Measurements from ENCODE around the gene NEURL1B. TPM values are rescaled to one million over a fixed set of nuclear protein-coding genes. Genes with fewer than 3 reads are reported as not detected.

Gene NEURL1B
- total RNA-seq, 6 experiments from 2014 or later: 2.0 to 8.6 (median 7.1) TPM

- peak overlapping the region; percentile 65 for H3K4me3 Mint-ChIP-seq
- peak; percentile 92 for DNase-seq
- H3K27me3 Mint-ChIP-seq (ENCODE audit: insufficient read depth): no peaks in the 10 kb centered on the region; the same call in 1 of the 2 replicates
- no peak for TF ChIP-seq CTCF (IDR thresholded peaks at IDR 0.05)
- no peaks in the 10 kb centered on the region for H3K9me3 Mint-ChIP-seq
- H3K27ac Mint-ChIP-seq: peak overlapping the region; percentile 98
- H3K4me1 Mint-ChIP-seq (ENCODE audit: low read depth): peaks cover 18% of the 10 kb centered on the region
- 0 out of 2 replicates have a peak, but pooled peaks cover 4% of the 10 kb centered on the region for H3K36me3 Mint-ChIP-seq (ENCODE audit: low read depth)
These were observed 99.6 kb downstream of the NEURL1B start for GRCh38 chr5:172740428-172741205.

Small RNA genes within 50 kb of the gene (microRNA-seq; reads per million reads assigned to microRNA genes)
- gene MIR5003: not detected

Other genes with a start within 250 kb of the NEURL1B start
- gene SH3PXD2B, start 186.7 kb upstream of the NEURL1B start, total RNA-seq (2021; fragmentation: NEBNext Ultra II Directional; extraction: Animal tissue kit (Norgen Biotek cat#: 25700)): 10 to 100 TPM; 12.4 to 28.4 (median 24.3) TPM
- gene DUSP1, start 129.9 kb downstream of the NEURL1B start, total RNA-seq (2021; fragmentation: NEBNext Ultra II Directional; extraction: Animal tissue kit (Norgen Biotek cat#: 25700)): 100 to 1,000 TPM; 213 to 319 (median 307) TPM
- 100 to 1,000 TPM; 240 to 276 (median 258) TPM for gene ERGIC1, start 193.0 kb downstream of the NEURL1B start, total RNA-seq (2021; fragmentation: NEBNext Ultra II Directional; extraction: Animal tissue kit (Norgen Biotek cat#: 25700))